SK-N-SH treated with all-trans-retinoic acid at 6 μM for 48 hours (cell line): ENCODE data around the gene CAPG.

Experiments used
- OSR1 ChIP-seq: fragments of 250-450 bp; sonication (Bioruptor Pico); IDR thresholded peaks from 2 replicates; pipeline ENCODE4 v1.8.0; 2022; ENCODE audit warnings: moderate library complexity, mild to moderate bottlenecking, inconsistent platforms
- ZNF565 ChIP-seq: fragments of 450-650 bp; formaldehyde crosslinking; conservative IDR thresholded peaks from 2 replicates; pipeline ENCODE4 v1.5.0; 2020; ENCODE audit warnings: low read depth, mild to moderate bottlenecking, moderate library complexity
- ZNF70 ChIP-seq: fragments of 450-650 bp; formaldehyde crosslinking; IDR thresholded peaks from 2 replicates; pipeline ENCODE4 v1.5.0; 2020; ENCODE audit warnings: mild to moderate bottlenecking, moderate library complexity
- TF ChIP-seq, protein P1 (sequence below): fragments of 250-450 bp; sonication (Bioruptor Pico); IDR thresholded peaks from 2 replicates; pipeline ENCODE4 v1.5.1; 2021; ENCODE audit warnings: mild to moderate bottlenecking, moderate library complexity

- TF ChIP-seq ZNF70 (CRISPR knock-in tag) = no peak
- TF ChIP-seq, protein P1, sequence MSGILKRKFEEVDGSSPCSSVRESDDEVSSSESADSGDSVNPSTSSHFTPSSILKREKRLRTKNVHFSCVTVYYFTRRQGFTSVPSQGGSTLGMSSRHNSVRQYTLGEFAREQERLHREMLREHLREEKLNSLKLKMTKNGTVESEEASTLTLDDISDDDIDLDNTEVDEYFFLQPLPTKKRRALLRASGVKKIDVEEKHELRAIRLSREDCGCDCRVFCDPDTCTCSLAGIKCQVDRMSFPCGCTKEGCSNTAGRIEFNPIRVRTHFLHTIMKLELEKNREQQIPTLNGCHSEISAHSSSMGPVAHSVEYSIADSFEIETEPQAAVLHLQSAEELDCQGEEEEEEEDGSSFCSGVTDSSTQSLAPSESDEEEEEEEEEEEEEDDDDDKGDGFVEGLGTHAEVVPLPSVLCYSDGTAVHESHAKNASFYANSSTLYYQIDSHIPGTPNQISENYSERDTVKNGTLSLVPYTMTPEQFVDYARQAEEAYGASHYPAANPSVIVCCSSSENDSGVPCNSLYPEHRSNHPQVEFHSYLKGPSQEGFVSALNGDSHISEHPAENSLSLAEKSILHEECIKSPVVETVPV (CRISPR knock-in tag) = no peak
- TF ChIP-seq OSR1 (CRISPR knock-in tag) = no peak
- TF ChIP-seq ZNF565 (CRISPR knock-in tag) = no peak
Measured at GRCh38 chr2:85453571-85453970, 43.4 kb upstream of the CAPG start.
